ENCODE data around the gene COL23A1. TPM values are rescaled to one million over a fixed set of nuclear protein-coding genes. Genes with fewer than 3 reads are reported as not detected.

COL23A1 gene
- total and polyA plus RNA-seq, 2 donors (not counting 1 experiment from before 2014, with no cell fraction given) = 0.20 TPM; not detected in 1

DNA sequence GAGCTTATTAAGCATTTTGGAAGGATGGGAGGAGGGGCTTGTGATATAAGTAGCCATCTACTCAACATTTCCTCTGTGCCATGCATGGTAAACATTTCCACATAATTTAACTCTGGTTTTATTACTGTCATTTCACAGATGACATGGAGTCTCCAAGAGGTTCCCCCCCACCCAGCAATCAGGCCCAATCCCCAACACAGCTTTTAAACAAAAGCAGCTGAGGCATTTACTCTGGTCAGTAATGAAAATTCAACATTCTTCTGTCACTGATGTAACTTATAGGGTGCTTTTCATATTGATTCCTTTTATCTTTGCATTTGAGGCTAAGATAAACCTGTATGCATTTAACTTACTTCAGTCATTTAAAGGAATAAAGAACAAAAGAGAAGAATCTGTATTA lies 128.1 kb downstream of the COL23A1 start:
- no peaks in the 10 kb centered on the region for H3K27me3 ChIP-seq (replicated peaks in 1 of 4; ENCODE audit: control extremely low read depth in 1 of 4, control insufficient read depth in 3 of 4, insufficient read depth in 4 of 4, low read length in 3 of 4)
- H3K27ac Mint-ChIP-seq = no peak overlapping the region
- intact Hi-C loops (cut with micrococcal nuclease) = no loop called here
- POLR2A ChIA-PET = no interaction called here
- no peaks in the 10 kb centered on the region for H3K9me3 Mint-ChIP-seq (ENCODE audit: insufficient read depth)
- no peak overlapping the region for H2AFZ ChIP-seq (ENCODE audit: insufficient read depth, low read depth, low read length, poor library complexity, severe bottlenecking)
- no peak overlapping the region for H3K27ac ChIP-seq (ENCODE audit: low read length in 2 of 2)
- no peaks in the 10 kb centered on the region for H3K4me1 ChIP-seq (ENCODE audit: control insufficient read depth in 2 of 2, insufficient read depth in 2 of 2, low read length in 2 of 2)
- no peak overlapping the region for H3K9ac ChIP-seq (ENCODE audit: low read length)
- H3K4me3 Mint-ChIP-seq = no peak overlapping the region
- ATAC-seq (ENCODE audit: low read depth) = no peak
- no peak for DNase-seq
- no peaks in the 10 kb centered on the region for H3K4me1 Mint-ChIP-seq
- no peaks in the 10 kb centered on the region for H4K20me1 ChIP-seq (ENCODE audit: control insufficient read depth, insufficient read depth, low read length, poor library complexity, severe bottlenecking)
- TF ChIP-seq EZH2 (IDR thresholded peaks at IDR 0.05; ENCODE audit: borderline replicate concordance, insufficient read depth, low read depth, low read length, poor library complexity, severe bottlenecking) (no peak), CTCF (IDR thresholded peaks at IDR 0.05) (no peak)
- H3K27me3 Mint-ChIP-seq = peaks cover 6% of the 10 kb centered on the region
- no peaks in the 10 kb centered on the region for H3K36me3 ChIP-seq (replicated peaks in 1 of 2; ENCODE audit: control extremely low read depth in 1 of 2, control insufficient read depth in 1 of 2, extremely low read depth in 1 of 2, insufficient read depth in 2 of 2, low read length in 1 of 2)
- H3K4me2 ChIP-seq (replicated peaks; ENCODE audit: low read depth, low read length, poor library complexity, severe bottlenecking) = no peak overlapping the region
- H3K9me3 ChIP-seq (ENCODE audit: control extremely low read depth in 1 of 3, control insufficient read depth in 2 of 3, insufficient read depth in 1 of 3, low read length in 2 of 3) = no peaks in the 10 kb centered on the region
- no peak overlapping the region for H3K4me3 ChIP-seq (ENCODE audit: control extremely low read depth in 1 of 5, extremely low read depth in 1 of 5, insufficient read depth in 1 of 5, low read depth in 2 of 5, low read length in 4 of 5)
- no peaks in the 10 kb centered on the region for H3K79me2 ChIP-seq (ENCODE audit: control insufficient read depth, insufficient read depth, low read length)
- CTCF ChIA-PET = interaction anchor here (2.1 kb wide), 2 partner anchors 9 to 40 kb away, joined by 5 to 7 read pairs; no protein-coding TSS in a partner anchor

- ChIA-PET CTCF (interaction anchor here (0.8 to 2.1 kb wide), 6 partner anchors 8 to 225 kb away, joined by 3 to 7 read pairs (median 4); no protein-coding TSS in a partner anchor), POLR2A (no interaction called here)
- DNase-seq = peak; percentile 36
- Histone ChIP-seq H3K4me1 (ENCODE audit: control insufficient read depth in 2 of 2, insufficient read depth in 2 of 2, low read length in 2 of 2) (no peaks in the 10 kb centered on the region), H3K36me3 (replicated peaks in 1 of 2; ENCODE audit: control extremely low read depth in 1 of 2, control insufficient read depth in 1 of 2, extremely low read depth in 1 of 2, insufficient read depth in 2 of 2, low read length in 1 of 2) (no peaks in the 10 kb centered on the region), H3K27ac (ENCODE audit: low read length in 2 of 2) (no peak overlapping the region), H2AFZ (ENCODE audit: insufficient read depth, low read depth, low read length, poor library complexity, severe bottlenecking) (no peak overlapping the region), H3K4me3 (ENCODE audit: control extremely low read depth in 1 of 5, extremely low read depth in 1 of 5, insufficient read depth in 1 of 5, low read depth in 2 of 5, low read length in 4 of 5) (no peak overlapping the region), H3K9ac (ENCODE audit: low read length) (no peak overlapping the region), H3K4me2 (replicated peaks; ENCODE audit: low read depth, low read length, poor library complexity, severe bottlenecking) (no peak overlapping the region), H4K20me1 (ENCODE audit: control insufficient read depth, insufficient read depth, low read length, poor library complexity, severe bottlenecking) (no peaks in the 10 kb centered on the region), H3K9me3 (ENCODE audit: control extremely low read depth in 1 of 3, control insufficient read depth in 2 of 3, insufficient read depth in 1 of 3, low read length in 2 of 3) (no peaks in the 10 kb centered on the region), H3K79me2 (ENCODE audit: control insufficient read depth, insufficient read depth, low read length) (no peaks in the 10 kb centered on the region), H3K27me3 (replicated peaks in 1 of 4; ENCODE audit: control extremely low read depth in 1 of 4, control insufficient read depth in 3 of 4, insufficient read depth in 4 of 4, low read length in 3 of 4) (no peaks in the 10 kb centered on the region)
- Mint-ChIP-seq H3K27ac (no peak overlapping the region), H3K27me3 (peaks cover 6% of the 10 kb centered on the region), H3K4me3 (no peak overlapping the region), H3K9me3 (ENCODE audit: insufficient read depth) (no peaks in the 10 kb centered on the region), H3K4me1 (no peaks in the 10 kb centered on the region)
- 54% methylated on average over 9 of the region's 12 CpGs for WGBS (ENCODE audit: insufficient coverage)
- intact Hi-C loops (cut with micrococcal nuclease) = no loop called here
- peak; percentile 39 for TF ChIP-seq CTCF (IDR thresholded peaks at IDR 0.05)
- TF ChIP-seq EZH2 (IDR thresholded peaks at IDR 0.05; ENCODE audit: borderline replicate concordance, insufficient read depth, low read depth, low read length, poor library complexity, severe bottlenecking) = no peak
- ATAC-seq (ENCODE audit: low read depth) = no peak
These were observed 129.0 kb downstream of the COL23A1 start for GRCh38 chr5:178461004-178461730.

Measured in B cell (primary cell).